ENCODE results near the gene SPINT1.

The SPINT1 gene

GRCh38 chr15:40832903-40833302 is 10.9 kb upstream of the SPINT1 start:
- no peaks in the 10 kb centered on the region for H3K27me3 ChIP-seq (ENCODE audit: insufficient read depth, low read length)
- H3K9ac ChIP-seq (ENCODE audit: low read depth, low read length), result no peak overlapping the region
- H3K36me3 ChIP-seq (ENCODE audit: insufficient read depth, low read depth, low read length), result no peaks in the 10 kb centered on the region
- H3K4me1 ChIP-seq (ENCODE audit: insufficient read depth, low read length), result no peaks in the 10 kb centered on the region
- no peak overlapping the region for H3K4me3 ChIP-seq (ENCODE audit: low read length)
- no peak overlapping the region for H3K27ac ChIP-seq (ENCODE audit: low read length)
- no peaks in the 10 kb centered on the region for H3K9me3 ChIP-seq (ENCODE audit: insufficient read depth, low read depth, low read length)

- no peaks in the 10 kb centered on the region for H3K4me1 ChIP-seq (ENCODE audit: insufficient read depth, low read length)
- H3K27ac ChIP-seq (ENCODE audit: low read length), result no peak overlapping the region
- H3K36me3 ChIP-seq (ENCODE audit: insufficient read depth, low read depth, low read length), result no peaks in the 10 kb centered on the region
- H3K9ac ChIP-seq (ENCODE audit: low read depth, low read length), result no peak overlapping the region
- no peaks in the 10 kb centered on the region for H3K9me3 ChIP-seq (ENCODE audit: insufficient read depth, low read depth, low read length)
- no peaks in the 10 kb centered on the region for H3K27me3 ChIP-seq (ENCODE audit: insufficient read depth, low read length)
- H3K4me3 ChIP-seq (ENCODE audit: low read length), result no peak overlapping the region
Measured at GRCh38 chr15:40836020-40836419, 7.8 kb upstream of the SPINT1 start.

- 0 out of 2 replicates have a peak, but pooled peaks cover 3% of the 10 kb centered on the region for H3K4me1 ChIP-seq (ENCODE audit: insufficient read depth, low read length)
- H3K4me3 ChIP-seq (ENCODE audit: low read length), result no peak overlapping the region
- peaks cover 17% of the 10 kb centered on the region for H3K27me3 ChIP-seq (ENCODE audit: insufficient read depth, low read length)
- no peaks in the 10 kb centered on the region for H3K9me3 ChIP-seq (ENCODE audit: insufficient read depth, low read depth, low read length)
- H3K27ac ChIP-seq (ENCODE audit: low read length), result no peak overlapping the region
- no peaks in the 10 kb centered on the region for H3K36me3 ChIP-seq (ENCODE audit: insufficient read depth, low read depth, low read length)
- no peak overlapping the region for H3K9ac ChIP-seq (ENCODE audit: low read depth, low read length)
Measured at GRCh38 chr15:40838756-40839155, 5.1 kb upstream of the SPINT1 start.

- Histone ChIP-seq H3K27ac (ENCODE audit: low read length) (no peak overlapping the region), H3K4me3 (ENCODE audit: low read length) (no peak overlapping the region), H3K4me1 (ENCODE audit: insufficient read depth, low read length) (peaks cover 11% of the 10 kb centered on the region; the same call in 1 of the 2 replicates), H3K27me3 (ENCODE audit: insufficient read depth, low read length) (peaks cover 33% of the 10 kb centered on the region), H3K9ac (ENCODE audit: low read depth, low read length) (no peak overlapping the region), H3K36me3 (ENCODE audit: insufficient read depth, low read depth, low read length) (peaks cover 6% of the 10 kb centered on the region; the same call in 1 of the 2 replicates), H3K9me3 (ENCODE audit: insufficient read depth, low read depth, low read length) (no peaks in the 10 kb centered on the region)
Measured at GRCh38 chr15:40841741-40842140, 2.1 kb upstream of the SPINT1 start.

- H3K36me3 ChIP-seq (ENCODE audit: insufficient read depth, low read depth, low read length), result peaks cover 16% of the 10 kb centered on the region; the same call in 1 of the 2 replicates
Measured at GRCh38 chr15:40843261-40843884, 475 bp upstream of the SPINT1 start.

GRCh38 chr15:40844696-40845030 is 815 bp downstream of the SPINT1 start:
- Histone ChIP-seq H3K9ac (ENCODE audit: low read depth, low read length) (peak overlapping the region; percentile 88; the same call in 1 of the 2 replicates), H3K4me3 (ENCODE audit: low read length) (peak overlapping the region; percentile 96), H3K27ac (ENCODE audit: low read length) (peak overlapping the region; percentile 31)

More at GRCh38 chr15:40843261-40843884, 475 bp upstream of the SPINT1 start:
- no peaks in the 10 kb centered on the region for H3K9me3 ChIP-seq (ENCODE audit: insufficient read depth, low read depth, low read length)
- H3K9ac ChIP-seq (ENCODE audit: low read depth, low read length), result peak overlapping the region; percentile 88; the same call in 1 of the 2 replicates
- no peak overlapping the region for H3K27ac ChIP-seq (ENCODE audit: low read length)
- peaks cover 33% of the 10 kb centered on the region for H3K27me3 ChIP-seq (ENCODE audit: insufficient read depth, low read length)
- peak overlapping the region; percentile 96 for H3K4me3 ChIP-seq (ENCODE audit: low read length)
- H3K4me1 ChIP-seq (ENCODE audit: insufficient read depth, low read length), result peaks cover 22% of the 10 kb centered on the region

GRCh38 chr15:40845036-40845435 is 1.2 kb downstream of the SPINT1 start:
- Histone ChIP-seq H3K9ac (ENCODE audit: low read depth, low read length) (peak overlapping the region; percentile 88; the same call in 1 of the 2 replicates), H3K27ac (ENCODE audit: low read length) (peak overlapping the region; percentile 31), H3K4me3 (ENCODE audit: low read length) (peak overlapping the region; percentile 96)

More at GRCh38 chr15:40844696-40845030, 815 bp downstream of the SPINT1 start:
- peaks cover 33% of the 10 kb centered on the region for H3K27me3 ChIP-seq (ENCODE audit: insufficient read depth, low read length)
- H3K4me1 ChIP-seq (ENCODE audit: insufficient read depth, low read length), result peaks cover 22% of the 10 kb centered on the region
- no peaks in the 10 kb centered on the region for H3K9me3 ChIP-seq (ENCODE audit: insufficient read depth, low read depth, low read length)
- H3K36me3 ChIP-seq (ENCODE audit: insufficient read depth, low read depth, low read length), result peaks cover 25% of the 10 kb centered on the region; the same call in 1 of the 2 replicates

GRCh38 chr15:40845511-40846284 is 1.9 kb downstream of the SPINT1 start:
- Histone ChIP-seq H3K9ac (ENCODE audit: low read depth, low read length) (peak overlapping the region; percentile 58), H3K27ac (ENCODE audit: low read length) (no peak overlapping the region), H3K4me1 (ENCODE audit: insufficient read depth, low read length) (peaks cover 22% of the 10 kb centered on the region), H3K9me3 (ENCODE audit: insufficient read depth, low read depth, low read length) (no peaks in the 10 kb centered on the region), H3K4me3 (ENCODE audit: low read length) (peak overlapping the region; percentile 96), H3K27me3 (ENCODE audit: insufficient read depth, low read length) (peaks cover 33% of the 10 kb centered on the region), H3K36me3 (ENCODE audit: insufficient read depth, low read depth, low read length) (peaks cover 31% of the 10 kb centered on the region; the same call in 1 of the 2 replicates)

More at GRCh38 chr15:40845036-40845435, 1.2 kb downstream of the SPINT1 start:
- no peaks in the 10 kb centered on the region for H3K9me3 ChIP-seq (ENCODE audit: insufficient read depth, low read depth, low read length)
- H3K36me3 ChIP-seq (ENCODE audit: insufficient read depth, low read depth, low read length), result peaks cover 25% of the 10 kb centered on the region; the same call in 1 of the 2 replicates
- H3K27me3 ChIP-seq (ENCODE audit: insufficient read depth, low read length), result peaks cover 33% of the 10 kb centered on the region
- H3K4me1 ChIP-seq (ENCODE audit: insufficient read depth, low read length), result peaks cover 22% of the 10 kb centered on the region

GRCh38 chr15:40846841-40847222 is 3.0 kb downstream of the SPINT1 start:
- Histone ChIP-seq H3K4me3 (ENCODE audit: low read length) (peak overlapping the region; percentile 96; the same call in 1 of the 2 replicates), H3K9ac (ENCODE audit: low read depth, low read length) (peak overlapping the region; percentile 31; the same call in 1 of the 2 replicates), H3K27ac (ENCODE audit: low read length) (no peak overlapping the region), H3K36me3 (ENCODE audit: insufficient read depth, low read depth, low read length) (peaks cover 42% of the 10 kb centered on the region; the same call in 1 of the 2 replicates), H3K9me3 (ENCODE audit: insufficient read depth, low read depth, low read length) (no peaks in the 10 kb centered on the region), H3K27me3 (ENCODE audit: insufficient read depth, low read length) (peaks cover 29% of the 10 kb centered on the region), H3K4me1 (ENCODE audit: insufficient read depth, low read length) (peaks cover 22% of the 10 kb centered on the region)

GRCh38 chr15:40847223-40847961 is 3.5 kb downstream of the SPINT1 start:
- Histone ChIP-seq H3K4me1 (ENCODE audit: insufficient read depth, low read length) (peaks cover 22% of the 10 kb centered on the region), H3K9me3 (ENCODE audit: insufficient read depth, low read depth, low read length) (no peaks in the 10 kb centered on the region), H3K9ac (ENCODE audit: low read depth, low read length) (peak overlapping the region; percentile 31; the same call in 1 of the 2 replicates), H3K4me3 (ENCODE audit: low read length) (peak overlapping the region; percentile 37; the same call in 1 of the 2 replicates), H3K36me3 (ENCODE audit: insufficient read depth, low read depth, low read length) (peaks cover 46% of the 10 kb centered on the region; the same call in 1 of the 2 replicates), H3K27me3 (ENCODE audit: insufficient read depth, low read length) (peaks cover 25% of the 10 kb centered on the region), H3K27ac (ENCODE audit: low read length) (no peak overlapping the region)

- Histone ChIP-seq H3K36me3 (ENCODE audit: insufficient read depth, low read depth, low read length) (peaks cover 79% of the 10 kb centered on the region), H3K9me3 (ENCODE audit: insufficient read depth, low read depth, low read length) (no peaks in the 10 kb centered on the region), H3K4me3 (ENCODE audit: low read length) (no peak overlapping the region), H3K27ac (ENCODE audit: low read length) (no peak overlapping the region), H3K4me1 (ENCODE audit: insufficient read depth, low read length) (peaks cover 13% of the 10 kb centered on the region), H3K27me3 (ENCODE audit: insufficient read depth, low read length) (no peaks in the 10 kb centered on the region; the same call in 1 of the 2 replicates), H3K9ac (ENCODE audit: low read depth, low read length) (no peak overlapping the region)
Measured at GRCh38 chr15:40850576-40851112, 6.8 kb downstream of the SPINT1 start.
